GM18951 (cell line): Measurements from ENCODE around the gene CD82.
"Not testable (repeated sequence)": the region's sequence is repeated elsewhere in the genome, so short reads cannot be mapped to it uniquely, and the experiment has no call there.

Experiments
- POLR2A ChIP-seq: IDR thresholded peaks from 4 replicates; pipeline ENCODE4 v1.6.1; 2011; ENCODE audit warnings: mild to moderate bottlenecking; ENCODE audit not compliant: insufficient read length, insufficient read depth; ENCODE audit errors: extremely low read depth
- in situ Hi-C: fragments of 300-500 bp; cut with MboI; formaldehyde crosslinking; loops from one replicate; pipeline ENCODE4 v1.12.0; 2022; ENCODE audit warnings: low sequenced_read_pairs, mixed read lengths, inconsistent platforms; ENCODE audit not compliant: unreplicated experiment

Gene CD82

GRCh38 chr11:44638032-44638431 is 72.6 kb downstream of the CD82 start:
- in situ Hi-C loops, result loop anchor here (25.0 kb wide), 1 partner anchor 249 kb away; no protein-coding TSS in a partner anchor
- no peak for TF ChIP-seq POLR2A

- in situ Hi-C loops, result loop anchor here (25.0 kb wide), 1 partner anchor 244 kb away; no protein-coding TSS in a partner anchor
- no peak for TF ChIP-seq POLR2A
Observed at GRCh38 chr11:44643217-44643616, 77.8 kb downstream of the CD82 start.

- TF ChIP-seq POLR2A, result no peak
- in situ Hi-C loops, result loop anchor here (25.0 kb wide), 1 partner anchor 241 kb away; no protein-coding TSS in a partner anchor
Observed at GRCh38 chr11:44645827-44646226, 80.4 kb downstream of the CD82 start.

- in situ Hi-C loops, result loop anchor here (25.0 kb wide), 1 partner anchor 240 kb away; no protein-coding TSS in a partner anchor
Observed at GRCh38 chr11:44647255-44647955, 81.9 kb downstream of the CD82 start.

- in situ Hi-C loops, result loop anchor here (25.0 kb wide), 1 partner anchor 239 kb away; no protein-coding TSS in a partner anchor
- no peak for TF ChIP-seq POLR2A
Observed at GRCh38 chr11:44648109-44648508, 82.6 kb downstream of the CD82 start.

- no peak for TF ChIP-seq POLR2A
- in situ Hi-C loops, result no loop called here
Observed at GRCh38 chr11:44651535-44652155, 86.2 kb downstream of the CD82 start.

GRCh38 chr11:44652901-44653644 is 87.6 kb downstream of the CD82 start:
- TF ChIP-seq POLR2A, result no peak
- in situ Hi-C loops, result no loop called here

- in situ Hi-C loops, result no loop called here
- TF ChIP-seq POLR2A, result no peak
Observed at GRCh38 chr11:44654057-44654456, 88.6 kb downstream of the CD82 start.

GRCh38 chr11:44654596-44654995 is 89.1 kb downstream of the CD82 start:
- in situ Hi-C loops, result no loop called here
- TF ChIP-seq POLR2A, result no peak

- no peak for TF ChIP-seq POLR2A
- in situ Hi-C loops, result no loop called here
Observed at GRCh38 chr11:44657836-44658505, 92.5 kb downstream of the CD82 start.

- TF ChIP-seq POLR2A, result no peak
- in situ Hi-C loops, result no loop called here
Observed at GRCh38 chr11:44658506-44658850, 93.0 kb downstream of the CD82 start.

- in situ Hi-C loops, result no loop called here
- TF ChIP-seq POLR2A, result no peak
Observed at GRCh38 chr11:44659641-44660040, 94.2 kb downstream of the CD82 start.

GRCh38 chr11:44660535-44660934 is 95.1 kb downstream of the CD82 start:
- in situ Hi-C loops, result not testable (repeated sequence)
